Osteoblast (primary cell): Measurements from ENCODE around the gene ZNF331. TPM values are rescaled to one million over a fixed set of nuclear protein-coding genes. Genes with fewer than 3 reads are reported as not detected.

Experiments
- DNase-seq: peaks from one replicate; pipeline ENCODE4 v3.0.0; 2011; ENCODE audit warnings: low spot score, mixed read lengths; ENCODE audit not compliant: insufficient read length; ENCODE audit errors: missing footprints
- H2AFZ ChIP-seq: 2 replicates; pipeline ENCODE4 v1.6.0; 2011; ENCODE audit warnings: mild to moderate bottlenecking, low read length
- H3K27ac ChIP-seq: 2 replicates; pipeline ENCODE4 v1.5.1; 2011; ENCODE audit warnings: mild to moderate bottlenecking, low read depth, low read length, moderate library complexity
- H3K27me3 ChIP-seq: 2 replicates; pipeline ENCODE4 v1.6.0; 2012; ENCODE audit warnings: mild to moderate bottlenecking, control low read depth, inconsistent platforms, low read length, moderate library complexity; ENCODE audit not compliant: insufficient read depth
- H3K36me3 ChIP-seq: 2 replicates; pipeline ENCODE4 v1.5.1; 2011; ENCODE audit warnings: mild to moderate bottlenecking, low read length, control low read depth, moderate library complexity; ENCODE audit not compliant: insufficient read depth
- H3K4me1 ChIP-seq: 2 replicates; pipeline ENCODE4 v1.5.1; 2011; ENCODE audit warnings: mild to moderate bottlenecking, low read length, control low read depth, moderate library complexity; ENCODE audit not compliant: insufficient read depth
- H3K4me2 ChIP-seq: 2 replicates; pipeline ENCODE4 v1.6.0; 2011; ENCODE audit warnings: mild to moderate bottlenecking, low read length; ENCODE audit not compliant: insufficient read depth
- H3K4me3 ChIP-seq: fragments of 200-600 bp; sonication (generic); 3 replicates; pipeline ENCODE4 v1.5.1; 2012; ENCODE audit warnings: mild to moderate bottlenecking, low read length, inconsistent platforms; ENCODE audit not compliant: insufficient read depth
- H3K79me2 ChIP-seq: 2 replicates; pipeline ENCODE4 v1.6.0; 2012; ENCODE audit warnings: mild to moderate bottlenecking, low read length, control low read depth, inconsistent platforms; ENCODE audit not compliant: insufficient read depth
- H3K9me3 ChIP-seq: 2 replicates; pipeline ENCODE4 v1.5.1; 2011; ENCODE audit warnings: low read depth, low read length, control low read depth
- H4K20me1 ChIP-seq: 2 replicates; pipeline ENCODE4 v1.6.0; 2012; ENCODE audit warnings: mild to moderate bottlenecking, low read length, control low read depth; ENCODE audit not compliant: insufficient read depth
- total RNA-seq: library from RNA; depleted of rRNA; stranded (reverse); fragments of >200 nt; gene quantifications from 2 replicates; pipeline ENCODE4 v1.2.3, GENCODE V29; 2012
- TF ChIP-seq, protein P1 (sequence below): IDR thresholded peaks from 2 replicates; pipeline ENCODE4 v1.5.1; 2011; ENCODE audit warnings: mild to moderate bottlenecking, low read depth, low read length, moderate library complexity; ENCODE audit errors: extremely low read depth

ZNF331 gene
- total RNA-seq, 1 donor, result 16.6 TPM

DNA sequence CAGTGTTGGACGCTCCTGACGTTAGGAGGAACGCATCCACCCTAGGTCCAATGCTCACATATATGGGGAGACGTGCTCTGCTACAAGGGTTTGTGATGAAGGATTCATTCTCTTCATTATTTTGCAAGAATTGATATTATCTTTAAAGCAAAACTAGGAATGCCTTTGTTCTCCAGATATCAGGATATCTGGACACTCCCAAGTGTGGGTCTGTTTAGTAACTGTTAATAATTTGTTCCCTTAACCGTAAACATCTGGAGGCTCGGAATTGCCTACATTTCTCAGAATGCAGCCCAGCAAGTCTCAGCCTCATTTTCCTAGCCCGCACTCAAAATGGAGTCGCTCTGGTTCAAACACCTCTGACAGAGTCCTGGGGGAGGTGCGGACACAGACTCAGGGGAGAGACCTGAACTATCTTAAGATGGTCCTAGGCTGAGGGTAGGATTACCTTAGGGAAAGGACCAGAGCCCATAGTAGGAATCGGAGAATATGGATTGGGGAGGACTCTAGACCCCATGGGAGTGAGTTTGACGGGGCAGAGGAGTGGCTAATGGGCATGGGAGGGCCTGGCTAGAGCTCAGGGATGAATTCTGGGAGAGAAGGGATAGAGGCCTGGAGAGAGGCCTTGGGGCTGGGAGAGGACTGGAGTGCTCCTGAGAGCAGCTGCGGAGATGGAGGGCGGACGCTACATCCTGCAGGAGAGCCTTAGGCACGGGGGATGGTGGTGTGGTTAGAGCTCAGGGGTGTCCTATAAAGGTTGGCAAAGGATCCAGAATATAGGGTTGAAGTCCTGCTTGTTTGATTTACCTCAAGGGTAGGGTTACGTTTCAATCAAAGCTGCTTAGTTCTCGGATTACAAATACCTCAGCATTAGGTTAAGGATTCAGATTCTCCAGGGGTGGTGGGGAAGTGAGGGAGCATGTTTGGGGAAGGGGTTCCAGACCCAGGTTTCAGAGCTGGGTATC lies 43.2 kb downstream of the ZNF331 start:
- Histone ChIP-seq H3K4me2 (no peak overlapping the region), H3K9me3 (peaks cover 9% of the 10 kb centered on the region), H4K20me1 (no peaks in the 10 kb centered on the region), H3K27me3 (no peaks in the 10 kb centered on the region), H3K79me2 (no peaks in the 10 kb centered on the region), H3K4me1 (no peaks in the 10 kb centered on the region), H3K4me3 (no peak overlapping the region), H3K27ac (no peak overlapping the region), H2AFZ (no peak overlapping the region), H3K36me3 (peaks cover 22% of the 10 kb centered on the region)
- DNase-seq, result no peak
- TF ChIP-seq, protein P1, sequence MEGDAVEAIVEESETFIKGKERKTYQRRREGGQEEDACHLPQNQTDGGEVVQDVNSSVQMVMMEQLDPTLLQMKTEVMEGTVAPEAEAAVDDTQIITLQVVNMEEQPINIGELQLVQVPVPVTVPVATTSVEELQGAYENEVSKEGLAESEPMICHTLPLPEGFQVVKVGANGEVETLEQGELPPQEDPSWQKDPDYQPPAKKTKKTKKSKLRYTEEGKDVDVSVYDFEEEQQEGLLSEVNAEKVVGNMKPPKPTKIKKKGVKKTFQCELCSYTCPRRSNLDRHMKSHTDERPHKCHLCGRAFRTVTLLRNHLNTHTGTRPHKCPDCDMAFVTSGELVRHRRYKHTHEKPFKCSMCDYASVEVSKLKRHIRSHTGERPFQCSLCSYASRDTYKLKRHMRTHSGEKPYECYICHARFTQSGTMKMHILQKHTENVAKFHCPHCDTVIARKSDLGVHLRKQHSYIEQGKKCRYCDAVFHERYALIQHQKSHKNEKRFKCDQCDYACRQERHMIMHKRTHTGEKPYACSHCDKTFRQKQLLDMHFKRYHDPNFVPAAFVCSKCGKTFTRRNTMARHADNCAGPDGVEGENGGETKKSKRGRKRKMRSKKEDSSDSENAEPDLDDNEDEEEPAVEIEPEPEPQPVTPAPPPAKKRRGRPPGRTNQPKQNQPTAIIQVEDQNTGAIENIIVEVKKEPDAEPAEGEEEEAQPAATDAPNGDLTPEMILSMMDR, result no peak

DNA sequence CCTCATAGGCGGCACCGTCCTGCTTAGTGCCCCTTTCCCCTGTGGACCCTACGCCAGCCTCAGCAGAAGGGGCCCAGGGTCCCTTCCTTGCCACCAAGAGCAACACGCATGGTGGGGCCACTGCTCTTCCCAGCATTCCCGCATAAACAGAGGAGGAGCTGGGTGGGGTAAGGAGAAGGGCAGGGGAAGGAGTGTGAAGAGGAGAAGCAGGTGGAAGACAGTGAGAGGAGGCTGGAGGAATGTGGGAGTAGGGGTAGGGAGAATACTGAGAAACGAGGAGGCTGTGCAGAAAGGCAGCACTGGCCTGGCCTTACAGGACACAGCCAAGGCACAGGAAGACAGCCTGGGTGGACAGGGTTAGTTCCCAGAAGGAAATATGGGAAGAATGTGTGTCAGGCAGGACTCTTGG lies 43.9 kb downstream of the ZNF331 start:
- no peaks in the 10 kb centered on the region for H3K4me1 ChIP-seq
- H2AFZ ChIP-seq, result no peak overlapping the region
- no peaks in the 10 kb centered on the region for H4K20me1 ChIP-seq
- no peak overlapping the region for H3K27ac ChIP-seq
- no peak overlapping the region for H3K4me3 ChIP-seq
- no peaks in the 10 kb centered on the region for H3K79me2 ChIP-seq
- TF ChIP-seq, protein P1, result no peak
- no peak overlapping the region for H3K4me2 ChIP-seq
- H3K27me3 ChIP-seq, result no peaks in the 10 kb centered on the region
- DNase-seq, result peak; percentile 82
- peaks cover 9% of the 10 kb centered on the region for H3K9me3 ChIP-seq
- H3K36me3 ChIP-seq, result peaks cover 15% of the 10 kb centered on the region

DNA sequence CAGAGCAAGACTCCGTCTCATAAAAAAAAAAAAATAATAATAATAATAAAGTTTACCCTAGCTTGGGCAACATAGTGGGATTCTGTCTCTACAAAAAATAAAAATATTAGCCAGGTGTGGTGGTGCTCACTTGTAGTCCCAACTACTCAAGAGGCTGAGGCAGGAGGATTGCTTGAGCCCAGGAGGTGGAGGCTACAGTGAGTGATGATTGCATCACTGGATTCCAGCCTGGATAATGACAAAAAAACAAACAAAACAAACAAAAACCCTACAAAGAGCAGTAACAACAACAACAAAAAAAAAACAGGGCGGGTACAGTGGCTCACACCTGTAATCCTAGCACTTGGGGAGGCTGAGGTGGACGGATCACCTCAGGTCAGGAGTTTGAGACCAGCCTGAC lies 45.2 kb downstream of the ZNF331 start:
- Histone ChIP-seq H3K9me3 (peaks cover 2% of the 10 kb centered on the region), H3K79me2 (no peaks in the 10 kb centered on the region), H3K36me3 (peaks cover 2% of the 10 kb centered on the region), H3K4me3 (no peak overlapping the region), H3K4me2 (no peak overlapping the region), H4K20me1 (no peaks in the 10 kb centered on the region), H2AFZ (no peak overlapping the region), H3K27ac (no peak overlapping the region), H3K27me3 (no peaks in the 10 kb centered on the region), H3K4me1 (no peaks in the 10 kb centered on the region)
- DNase-seq, result no peak
- TF ChIP-seq, protein P1, result no peak

DNA sequence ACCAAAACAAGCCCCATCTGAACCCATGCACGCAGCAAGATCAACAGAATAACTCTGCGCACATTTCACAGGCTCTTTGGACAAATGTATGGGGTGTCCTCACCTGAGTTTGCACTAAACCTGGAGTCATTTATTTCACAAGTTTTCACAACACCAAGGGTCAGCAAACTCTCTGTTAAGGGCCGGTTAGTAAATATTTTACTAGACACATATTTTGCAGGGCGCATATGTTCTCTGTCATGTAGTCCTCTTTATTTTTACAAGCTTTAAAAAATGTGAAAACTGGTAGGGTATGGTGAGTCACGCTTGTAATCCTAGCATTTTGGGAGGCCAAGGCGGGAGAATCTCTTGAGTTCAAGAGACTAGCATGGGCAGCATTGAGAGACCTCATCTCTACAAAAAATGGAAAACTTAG lies 48.3 kb downstream of the ZNF331 start:
- H4K20me1 ChIP-seq, result no peaks in the 10 kb centered on the region
- H3K27ac ChIP-seq, result no peak overlapping the region
- no peaks in the 10 kb centered on the region for H3K36me3 ChIP-seq
- no peaks in the 10 kb centered on the region for H3K4me1 ChIP-seq
- DNase-seq, result peak; percentile 59
- no peak overlapping the region for H3K4me3 ChIP-seq
- TF ChIP-seq, protein P1, result no peak
- H2AFZ ChIP-seq, result no peak overlapping the region
- H3K79me2 ChIP-seq, result no peaks in the 10 kb centered on the region
- H3K4me2 ChIP-seq, result no peak overlapping the region
- H3K27me3 ChIP-seq, result no peaks in the 10 kb centered on the region
- H3K9me3 ChIP-seq, result no peaks in the 10 kb centered on the region
